T-cell (primary cell): ENCODE data around the gene LSG1. TPM values are rescaled to one million over a fixed set of nuclear protein-coding genes. Genes with fewer than 3 reads are reported as not detected.

ENCODE experiments used
- ATAC-seq, 4 experiments: fragments of 200-7000 bp in 3 of 4; fragments of 150-1000 bp in 1 of 4; cut with Tn5 transposase; replicated peaks in 1 of 4; 1 replicate in 3 of 4; 2 replicates in 1 of 4; pipeline ENCODE4 v1.10.0; 2021; ENCODE audit warnings: moderate library complexity in 3 of 4, mild to moderate bottlenecking in 2 of 4, moderate number of reproducible peaks in 1 of 4
- CTCF ChIA-PET, 2 donors: fragments of 300-600 bp; sonication (Branson Sonifier 250); formaldehyde crosslinking; loops; one replicate each; lab custom pipeline; 2022; ENCODE audit warnings: antibody characterized with exemption in 2 of 2; lab: Charles Lee
- POLR2A ChIA-PET, 2 donors: fragments of 300-600 bp; sonication (Branson Sonifier 250); formaldehyde crosslinking; loops; one replicate each; lab custom pipeline; 2022; ENCODE audit warnings: antibody characterized with exemption in 2 of 2; lab: Charles Lee
- DNase-seq, 35 experiments: peaks; one replicate each; pipeline versions ENCODE4 v3.0.0 to v3.0.0-alpha.2; 2013 to 2023
- H3K27ac ChIP-seq: one replicate; pipeline ENCODE4 v1.5.1; 2013; ENCODE audit warnings: low read length
- H3K27me3 ChIP-seq, 2 experiments: replicated peaks in 1 of 2; 1 replicate in 1 of 2; 2 replicates in 1 of 2; pipeline versions ENCODE4 v1.6.1 to v1.7.0; 2013; ENCODE audit warnings: low read length in 1 of 2, mixed read lengths in 1 of 2; ENCODE audit not compliant: control insufficient read depth in 2 of 2, insufficient read depth in 2 of 2; ENCODE audit errors: extremely low read depth in 1 of 2
- H3K36me3 ChIP-seq, 2 donors: 1 replicate in 1 of 2; 2 replicates in 1 of 2; pipeline versions ENCODE4 v1.6.1 to v1.7.0; 2013; ENCODE audit warnings: low read length in 1 of 2; ENCODE audit not compliant: control insufficient read depth in 2 of 2, insufficient read depth in 1 of 2; ENCODE audit errors: extremely low read depth in 1 of 2
- H3K4me1 ChIP-seq, 2 experiments: 1 replicate in 1 of 2; 2 replicates in 1 of 2; pipeline versions ENCODE4 v1.6.1 to v1.7.0; 2013; ENCODE audit warnings: low read length in 2 of 2, mixed read lengths in 1 of 2; ENCODE audit not compliant: insufficient read depth in 2 of 2, control insufficient read depth in 1 of 2; ENCODE audit errors: extremely low read depth in 1 of 2
- H3K4me3 ChIP-seq, 2 donors: 1 replicate in 1 of 2; 2 replicates in 1 of 2; pipeline versions ENCODE4 v1.5.1 to v1.7.0; 2013; ENCODE audit warnings: mild to moderate bottlenecking in 2 of 2, low read length in 1 of 2, moderate library complexity in 1 of 2; ENCODE audit not compliant: control insufficient read depth in 1 of 2; ENCODE audit errors: extremely low read depth in 1 of 2
- H3K9me3 ChIP-seq: 2 replicates; pipeline ENCODE4 v1.7.0; 2013
- H3K27ac Mint-ChIP-seq, 2 donors: one replicate each; pipeline ENCODE4 v1.8.0; 2020 to 2021; ENCODE audit warnings: mild to moderate bottlenecking in 2 of 2, mixed read lengths in 2 of 2
- H3K27me3 Mint-ChIP-seq, 2 donors: one replicate each; pipeline ENCODE4 v1.8.0; 2021 to 2022; ENCODE audit warnings: mixed read lengths in 2 of 2
- H3K36me3 Mint-ChIP-seq: one replicate; pipeline ENCODE4 v1.8.0; 2021; ENCODE audit warnings: mixed read lengths
- H3K4me1 Mint-ChIP-seq, 3 donors: one replicate each; pipeline ENCODE4 v1.8.0; 2020 to 2022; ENCODE audit warnings: mixed read lengths in 3 of 3, mild to moderate bottlenecking in 1 of 3
- H3K4me3 Mint-ChIP-seq, 3 donors: one replicate each; pipeline ENCODE4 v1.8.0; 2020 to 2022; ENCODE audit warnings: mild to moderate bottlenecking in 3 of 3, mixed read lengths in 3 of 3, moderate library complexity in 3 of 3
- H3K9me3 Mint-ChIP-seq, 3 donors: one replicate each; pipeline ENCODE4 v1.8.0; 2020 to 2022; ENCODE audit warnings: mixed read lengths in 3 of 3
- WGBS: methylation state at CpG from one replicate; pipeline ENCODE4 v1.1.5; 2013; ENCODE audit warnings: missing lambda C conversion rate; ENCODE audit not compliant: insufficient coverage; 5-methylcytosine and 5-hydroxymethylcytosine counted together
- total RNA-seq, 35 experiments: library from RNA in 6 of 35; stranded (reverse) in 6 of 35; fragments of 120-200 nt in 1 of 35; gene quantifications; one replicate each; pipeline versions ENCODE4 v1.2.1 to v1.2.4 and lab custom pipeline; 2013 to 2026

LSG1 gene
- total RNA-seq, 5 donors from 2014 or later (not counting 1 experiment from before 2014, with no cell fraction given): 40.0 to 83.5 (median 49.5) TPM

DNA sequence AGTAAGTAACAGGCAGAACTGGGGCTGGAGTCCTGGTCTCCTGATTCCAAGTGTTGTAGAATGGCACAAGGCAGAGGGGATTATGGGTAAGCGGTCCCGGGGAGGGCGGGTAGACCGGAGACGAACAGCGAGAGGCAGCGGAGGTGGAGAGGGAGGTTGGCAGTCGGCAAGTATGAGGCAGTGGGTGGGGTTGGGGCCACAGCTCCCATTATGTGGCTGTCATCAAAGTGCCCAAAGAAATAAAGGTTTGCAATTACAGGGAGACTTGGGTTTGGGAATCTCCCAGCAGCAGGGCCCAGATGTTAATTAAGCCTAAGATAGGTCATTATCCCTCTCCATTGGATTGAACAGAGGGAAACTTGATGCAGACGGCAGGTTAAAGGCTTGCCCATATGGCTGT lies 30.6 kb upstream of the LSG1 start:
- Mint-ChIP-seq H3K27ac (no peak overlapping the region), H3K4me1 (no peaks in the 10 kb centered on the region), H3K4me3 (no peak overlapping the region), H3K36me3 (no peaks in the 10 kb centered on the region), H3K9me3 (peaks cover 0 to 6% (median 0%) of the 10 kb centered on the region in 3 donors), H3K27me3 (peaks cover 4 to 5% of the 10 kb centered on the region in 2 donors)
- H3K4me3 ChIP-seq: no peak overlapping the region
- ChIA-PET POLR2A (no interaction called here), CTCF (no interaction called here)
- H3K36me3 ChIP-seq: no peaks in the 10 kb centered on the region
- no peaks in the 10 kb centered on the region for H3K4me1 ChIP-seq
- peaks cover 0 to 14% of the 10 kb centered on the region in 2 experiments for H3K27me3 ChIP-seq
- no peak overlapping the region for H3K27ac ChIP-seq
- DNase-seq (no peak), ATAC-seq (no peak)
- 85% methylated on average over 6 of the region's 9 CpGs for WGBS
- H3K9me3 ChIP-seq: no peaks in the 10 kb centered on the region

DNA sequence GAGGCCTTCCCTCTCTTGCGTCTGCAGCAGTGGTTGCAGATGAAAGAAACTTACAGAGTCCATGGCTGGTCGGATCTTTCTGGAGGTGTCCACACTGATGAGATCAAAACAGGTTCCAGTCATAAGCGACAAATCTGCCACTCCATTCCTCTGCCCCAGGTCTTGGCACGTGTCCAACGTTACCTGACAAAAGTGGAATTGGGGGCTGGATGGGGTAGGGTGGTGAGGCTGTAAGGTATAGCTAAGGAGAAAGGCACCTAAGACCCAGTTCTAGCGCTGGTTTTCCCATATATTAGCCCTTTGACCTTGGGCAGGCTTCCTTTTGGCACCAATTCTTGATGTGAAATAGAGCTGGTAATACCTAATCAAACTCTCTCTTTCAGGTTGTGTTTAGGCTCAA lies 24.7 kb upstream of the LSG1 start:
- H3K4me3 ChIP-seq: no peak overlapping the region
- H3K4me1 ChIP-seq: no peaks in the 10 kb centered on the region
- H3K36me3 ChIP-seq: no peaks in the 10 kb centered on the region
- peaks cover 0 to 19% of the 10 kb centered on the region in 2 experiments for H3K27me3 ChIP-seq
- Mint-ChIP-seq H3K4me3 (no peak overlapping the region), H3K27me3 (peaks cover 11 to 14% of the 10 kb centered on the region in 2 donors), H3K27ac (no peak overlapping the region), H3K9me3 (peaks cover 0 to 6% (median 0%) of the 10 kb centered on the region in 3 donors), H3K36me3 (no peaks in the 10 kb centered on the region), H3K4me1 (peaks cover 0 to 8% (median 4%) of the 10 kb centered on the region in 3 donors)
- 36% methylated on average over 2 of the region's 6 CpGs for WGBS
- ATAC-seq (no peak), DNase-seq (no peak)
- CTCF ChIA-PET: interaction anchor here in 1 of 2 donors (1.2 kb wide), 1 partner anchor 14 kb away, joined by 3 read pairs; no protein-coding TSS in a partner anchor
- no peaks in the 10 kb centered on the region for H3K9me3 ChIP-seq
- POLR2A ChIA-PET: no interaction called here
- no peak overlapping the region for H3K27ac ChIP-seq

DNA sequence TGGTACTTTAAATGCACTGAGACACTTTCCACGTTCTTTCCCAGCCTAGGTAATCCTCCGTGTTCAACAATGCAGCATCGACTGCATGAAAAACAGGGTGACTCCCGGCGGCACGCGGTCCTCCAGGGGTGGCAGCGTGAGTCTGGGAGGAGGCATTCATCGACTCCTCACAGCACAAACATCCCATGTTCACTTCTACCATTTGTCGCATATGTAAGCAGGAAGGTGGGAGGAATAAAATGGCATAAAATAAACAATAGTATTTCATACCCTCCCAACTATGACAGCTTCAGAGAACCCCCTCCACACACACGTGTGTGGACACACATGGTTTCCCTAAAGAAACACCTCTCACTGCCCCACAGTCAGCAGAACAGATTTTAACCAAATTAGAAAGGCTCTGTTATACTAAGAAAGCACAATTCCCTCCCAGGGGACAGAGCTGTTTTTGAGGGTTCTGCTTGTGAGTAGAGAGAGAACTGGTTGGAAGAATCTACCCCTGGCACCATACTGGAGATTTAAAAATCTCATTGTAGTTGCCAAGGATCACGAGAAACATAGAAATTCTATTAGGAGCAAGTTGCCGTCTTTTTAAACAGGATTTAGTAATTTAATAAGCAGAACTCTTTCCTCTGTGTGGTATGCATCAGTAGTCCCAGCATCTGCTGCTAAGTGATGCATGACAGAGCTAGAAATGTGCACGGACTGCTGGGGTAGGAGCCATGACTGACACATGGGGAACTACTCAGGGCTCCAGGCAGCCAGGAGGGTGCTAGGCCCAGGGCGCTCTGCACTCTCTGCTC lies 19.7 kb upstream of the LSG1 start:
- Mint-ChIP-seq H3K4me3 (no peak overlapping the region), H3K36me3 (no peaks in the 10 kb centered on the region), H3K9me3 (no peaks in the 10 kb centered on the region), H3K27me3 (peaks cover 15 to 16% of the 10 kb centered on the region in 2 donors), H3K4me1 (peaks cover 21 to 38% (median 25%) of the 10 kb centered on the region in 3 donors), H3K27ac (no peak overlapping the region)
- H3K4me3 ChIP-seq: no peak overlapping the region
- peaks cover 12 to 25% of the 10 kb centered on the region in 2 experiments for H3K4me1 ChIP-seq
- H3K27me3 ChIP-seq: peaks cover 0 to 21% of the 10 kb centered on the region in 2 experiments
- no peaks in the 10 kb centered on the region for H3K9me3 ChIP-seq
- POLR2A ChIA-PET: no interaction called here
- 85% methylated on average over 5 of the region's 15 CpGs for WGBS
- no peak overlapping the region for H3K27ac ChIP-seq
- no peaks in the 10 kb centered on the region for H3K36me3 ChIP-seq
- DNase-seq: no peak
- no peak for ATAC-seq
- CTCF ChIA-PET: no interaction called here

DNA sequence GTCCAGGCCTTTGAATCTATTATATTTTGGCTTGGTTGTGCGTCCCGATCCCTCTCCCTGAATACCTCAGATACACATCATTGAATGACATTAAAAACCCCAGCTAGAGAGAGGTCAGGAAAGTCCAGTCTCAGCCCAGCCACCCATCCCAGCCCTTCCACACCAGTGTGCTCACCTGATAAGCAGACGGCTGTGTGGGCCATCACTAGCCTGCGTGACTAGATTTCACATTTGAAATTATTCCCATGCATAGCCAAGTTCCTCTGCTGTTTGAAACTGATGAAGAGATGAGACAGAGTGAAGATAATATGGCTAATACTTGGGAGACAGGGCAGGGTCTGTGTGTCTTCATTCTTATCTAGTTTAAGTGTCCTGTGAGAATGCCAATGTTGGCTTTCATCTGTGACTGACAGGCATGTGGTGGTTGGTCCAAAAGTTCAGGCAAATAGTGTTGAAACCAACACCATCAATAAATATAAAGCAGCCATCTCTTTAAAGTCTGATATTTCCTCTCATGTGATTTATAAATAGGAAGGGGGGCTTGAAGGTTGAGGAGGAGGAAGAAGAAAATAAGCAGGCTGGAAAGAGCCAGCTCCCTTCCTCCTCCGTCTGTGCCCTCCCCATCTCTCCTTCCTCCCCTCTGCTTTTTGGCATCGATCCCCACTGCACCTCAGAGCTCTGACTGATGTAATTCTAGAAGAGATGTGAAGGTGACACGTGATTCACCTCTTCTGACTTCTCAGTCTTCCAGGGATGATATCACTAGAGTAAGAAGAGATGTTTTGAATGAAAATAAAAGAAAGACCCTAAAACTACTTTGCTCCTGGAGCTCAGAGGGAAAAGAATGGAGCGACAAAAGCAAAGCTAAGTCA lies 18.7 kb upstream of the LSG1 start:
- Mint-ChIP-seq H3K4me1 (peaks cover 24 to 34% (median 28%) of the 10 kb centered on the region in 3 donors), H3K9me3 (no peaks in the 10 kb centered on the region), H3K27me3 (peaks cover 14% of the 10 kb centered on the region in 2 donors), H3K36me3 (no peaks in the 10 kb centered on the region), H3K4me3 (no peak overlapping the region), H3K27ac (peak overlapping the region in 1 of 2 donors; percentile 23)
- Histone ChIP-seq H3K4me1 (peaks cover 14 to 32% of the 10 kb centered on the region in 2 experiments), H3K4me3 (no peak overlapping the region), H3K36me3 (no peaks in the 10 kb centered on the region), H3K27ac (no peak overlapping the region), H3K27me3 (peaks cover 0 to 28% of the 10 kb centered on the region in 2 experiments), H3K9me3 (no peaks in the 10 kb centered on the region)
- DNase-seq (no peak), ATAC-seq (no peak)
- WGBS: 100% methylated on average over 3 of the region's 8 CpGs
- POLR2A ChIA-PET: interaction anchor here in 1 of 2 donors (0.6 kb wide), 1 partner anchor 198 kb away, joined by 3 read pairs; no protein-coding TSS in a partner anchor
- CTCF ChIA-PET: no interaction called here

- Mint-ChIP-seq H3K4me3 (peak overlapping the region in 2 of 3 donors; percentile 69 to 95), H3K27ac (peak overlapping the region; percentile 57 to 66), H3K4me1 (peaks cover 35 to 46% (median 35%) of the 10 kb centered on the region in 3 donors), H3K9me3 (no peaks in the 10 kb centered on the region), H3K36me3 (no peaks in the 10 kb centered on the region), H3K27me3 (peaks cover 16 to 17% of the 10 kb centered on the region in 2 donors)
- H3K4me3 ChIP-seq: no peak overlapping the region
- peaks cover 0 to 21% of the 10 kb centered on the region in 2 experiments for H3K27me3 ChIP-seq
- no peaks in the 10 kb centered on the region for H3K36me3 ChIP-seq
- DNase-seq (peak in 8 of 35 experiments; percentile 4 to 22 (median 14)), ATAC-seq (no peak)
- CTCF ChIA-PET: interaction anchor here in 1 of 2 donors (0.7 kb wide), 1 partner anchor 80 kb away, joined by 3 read pairs; no protein-coding TSS in a partner anchor
- peak overlapping the region; percentile 49 for H3K27ac ChIP-seq
- 33% methylated on average over 1 of the region's 9 CpGs for WGBS
- H3K4me1 ChIP-seq: peaks cover 19 to 43% of the 10 kb centered on the region in 2 experiments
- POLR2A ChIA-PET: interaction anchor here (0.6 to 3.1 kb wide), 3 partner anchors 18 to 50 kb away, joined by 3 to 19 read pairs (median 3); no protein-coding TSS in a partner anchor
- no peaks in the 10 kb centered on the region for H3K9me3 ChIP-seq
Observed at GRCh38 chr3:194689493-194689944, 17.5 kb upstream of the LSG1 start.
